ENCODE results near the gene TOMM34.

The TOMM34 gene

DNA sequence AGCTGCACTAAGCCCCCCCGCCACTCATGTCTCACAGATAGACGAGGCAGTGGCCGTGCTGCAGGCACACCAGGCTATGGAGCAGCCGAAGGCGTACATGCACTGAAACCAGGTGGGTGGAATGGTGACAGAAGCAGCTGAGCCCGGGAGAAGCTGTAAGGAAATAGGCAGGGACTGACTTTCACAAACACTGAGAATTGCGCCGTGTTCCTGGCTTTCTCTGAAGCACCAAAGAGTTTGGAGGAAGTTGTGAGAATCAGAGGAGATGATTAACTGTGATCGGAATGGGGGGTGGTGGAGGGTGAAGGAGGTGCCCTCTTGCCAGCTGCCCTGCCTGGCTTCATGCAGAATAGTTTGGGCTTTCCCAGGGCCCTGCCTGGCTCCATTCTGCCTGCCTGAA, 21.6 kb downstream of the TOMM34 start:
- TF ChIP-seq, protein P1, sequence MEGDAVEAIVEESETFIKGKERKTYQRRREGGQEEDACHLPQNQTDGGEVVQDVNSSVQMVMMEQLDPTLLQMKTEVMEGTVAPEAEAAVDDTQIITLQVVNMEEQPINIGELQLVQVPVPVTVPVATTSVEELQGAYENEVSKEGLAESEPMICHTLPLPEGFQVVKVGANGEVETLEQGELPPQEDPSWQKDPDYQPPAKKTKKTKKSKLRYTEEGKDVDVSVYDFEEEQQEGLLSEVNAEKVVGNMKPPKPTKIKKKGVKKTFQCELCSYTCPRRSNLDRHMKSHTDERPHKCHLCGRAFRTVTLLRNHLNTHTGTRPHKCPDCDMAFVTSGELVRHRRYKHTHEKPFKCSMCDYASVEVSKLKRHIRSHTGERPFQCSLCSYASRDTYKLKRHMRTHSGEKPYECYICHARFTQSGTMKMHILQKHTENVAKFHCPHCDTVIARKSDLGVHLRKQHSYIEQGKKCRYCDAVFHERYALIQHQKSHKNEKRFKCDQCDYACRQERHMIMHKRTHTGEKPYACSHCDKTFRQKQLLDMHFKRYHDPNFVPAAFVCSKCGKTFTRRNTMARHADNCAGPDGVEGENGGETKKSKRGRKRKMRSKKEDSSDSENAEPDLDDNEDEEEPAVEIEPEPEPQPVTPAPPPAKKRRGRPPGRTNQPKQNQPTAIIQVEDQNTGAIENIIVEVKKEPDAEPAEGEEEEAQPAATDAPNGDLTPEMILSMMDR (IDR thresholded peaks at IDR 0.05; ENCODE audit: control insufficient read depth, extremely low read depth, insufficient read depth) = no peak
- no peak for DNase-seq (ENCODE audit: low read depth)
- no peak overlapping the region for H3K4me3 ChIP-seq (ENCODE audit: low read depth, low read length)

DNA sequence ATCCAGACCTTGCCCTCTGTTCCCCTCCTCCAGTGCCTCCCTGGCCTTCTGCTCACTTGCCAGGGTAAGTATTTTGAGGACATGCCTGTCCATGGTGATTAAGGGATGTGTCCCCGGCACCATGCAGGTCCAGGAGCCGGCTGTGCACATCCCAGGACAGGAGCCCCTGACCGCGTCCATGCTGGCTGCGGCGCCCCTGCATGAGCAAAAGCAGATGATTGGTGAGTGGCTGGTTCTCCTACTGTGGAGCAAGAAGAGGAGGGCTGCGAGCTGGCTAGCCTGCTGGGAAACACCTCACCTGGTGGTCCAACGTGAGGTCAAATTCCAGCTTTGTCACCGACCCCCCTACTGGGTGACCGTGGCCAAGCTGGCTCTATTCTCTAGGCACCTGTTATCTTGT, 23.7 kb downstream of the TOMM34 start:
- no peak overlapping the region for H3K4me3 ChIP-seq (ENCODE audit: low read depth, low read length)
- no peak for DNase-seq (ENCODE audit: low read depth)
- TF ChIP-seq, protein P1 (IDR thresholded peaks at IDR 0.05; ENCODE audit: control insufficient read depth, extremely low read depth, insufficient read depth) = no peak

DNA sequence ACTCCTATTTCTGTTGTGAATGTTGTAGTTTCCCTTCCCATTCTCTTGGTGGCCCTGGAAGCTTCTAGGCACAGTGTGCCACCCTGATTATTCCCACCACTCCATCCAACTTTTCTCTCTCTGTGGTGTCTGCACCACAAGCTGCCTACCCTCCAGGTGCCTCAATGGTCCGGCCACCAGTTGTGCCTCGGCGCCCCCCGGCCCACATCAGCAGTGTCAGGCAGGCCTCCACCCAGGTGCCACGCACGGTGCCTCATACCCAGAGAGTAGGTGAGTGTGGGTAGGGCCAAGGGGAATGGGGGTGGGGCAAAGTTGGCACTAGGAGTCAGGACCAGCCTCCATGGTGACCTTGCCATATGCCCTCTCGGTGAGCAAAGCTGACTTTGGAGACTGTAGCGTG, 27.3 kb downstream of the TOMM34 start:
- H3K4me3 ChIP-seq (ENCODE audit: low read depth, low read length) = no peak overlapping the region
- DNase-seq (ENCODE audit: low read depth) = no peak
- TF ChIP-seq, protein P1 (IDR thresholded peaks at IDR 0.05; ENCODE audit: control insufficient read depth, extremely low read depth, insufficient read depth) = no peak

DNA sequence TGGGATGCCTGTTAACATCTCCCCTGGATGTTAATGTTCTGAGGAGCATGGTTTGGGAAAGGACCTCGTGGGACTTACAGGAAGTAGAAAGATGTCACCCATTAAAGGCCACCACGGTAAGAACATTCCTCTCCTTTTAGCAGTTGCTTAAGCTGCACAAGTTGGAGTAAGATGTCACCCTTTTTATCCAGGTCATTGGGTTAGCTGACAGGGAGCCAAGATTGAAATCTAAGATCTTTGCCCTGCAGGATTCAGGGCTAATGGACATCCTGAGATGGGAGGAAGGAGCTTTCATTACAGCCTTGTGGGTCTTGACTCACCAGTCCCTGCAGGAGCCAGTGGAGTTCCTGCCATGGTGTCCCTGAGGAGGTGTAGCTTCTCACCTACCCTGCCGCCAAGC, 28.3 kb downstream of the TOMM34 start:
- no peak for DNase-seq (ENCODE audit: low read depth)
- no peak overlapping the region for H3K4me3 ChIP-seq (ENCODE audit: low read depth, low read length)
- TF ChIP-seq, protein P1 (IDR thresholded peaks at IDR 0.05; ENCODE audit: control insufficient read depth, extremely low read depth, insufficient read depth) = no peak

DNA sequence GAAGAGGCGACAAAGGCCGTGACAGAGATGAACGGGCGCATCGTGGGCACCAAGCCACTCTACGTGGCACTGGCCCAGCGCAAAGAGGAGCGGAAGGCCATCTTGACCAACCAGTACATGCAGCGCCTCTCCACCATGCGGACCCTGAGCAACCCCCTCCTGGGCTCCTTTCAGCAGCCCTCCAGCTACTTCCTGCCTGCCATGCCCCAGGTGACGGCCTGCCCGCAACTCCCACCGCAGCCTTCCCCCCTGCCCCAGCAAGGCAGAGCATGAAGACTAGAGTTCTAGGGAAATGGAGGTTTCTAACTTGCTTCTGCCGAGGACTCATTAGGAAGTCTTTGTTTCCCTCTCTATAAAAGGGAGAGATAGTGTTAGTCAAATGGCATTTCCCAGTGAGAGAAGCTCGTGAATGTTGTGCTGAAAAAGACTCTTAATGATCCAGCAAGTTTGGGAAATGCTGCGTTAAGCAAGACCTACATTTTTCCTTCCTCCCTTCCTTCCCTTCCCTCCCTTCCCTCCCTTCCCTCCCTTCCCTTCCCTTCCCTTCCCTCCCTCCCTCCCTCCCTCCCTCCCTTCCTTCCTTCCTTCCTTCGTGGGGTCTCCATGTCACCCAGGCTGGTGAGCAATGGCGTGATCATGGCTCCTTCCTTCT, 29.6 kb downstream of the TOMM34 start:
- TF ChIP-seq, protein P1 (IDR thresholded peaks at IDR 0.05; ENCODE audit: control insufficient read depth, extremely low read depth, insufficient read depth) = no peak
- DNase-seq (ENCODE audit: low read depth) = no peak
- H3K4me3 ChIP-seq (ENCODE audit: low read depth, low read length) = no peak overlapping the region

DNA sequence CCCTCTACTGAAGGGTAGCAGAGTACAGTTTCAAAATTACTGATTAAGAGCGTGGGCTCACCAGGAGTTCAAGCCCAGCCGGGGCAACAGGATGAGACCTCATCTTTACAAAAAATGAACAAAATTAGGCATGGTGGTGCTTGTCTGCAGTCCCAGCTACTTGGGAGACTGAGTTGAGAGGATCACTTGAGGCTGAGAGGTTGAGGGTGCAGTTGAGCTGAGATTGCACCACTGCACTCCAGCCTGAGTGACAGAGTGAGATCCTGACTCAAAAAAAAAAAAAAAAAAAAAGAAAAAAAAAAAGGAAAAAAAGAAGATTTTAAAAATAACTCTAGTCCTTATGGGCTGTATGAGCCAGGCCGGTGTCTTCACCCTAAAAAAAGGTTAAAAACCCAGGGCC, 31.6 kb downstream of the TOMM34 start:
- no peak overlapping the region for H3K4me3 ChIP-seq (ENCODE audit: low read depth, low read length)
- no peak for DNase-seq (ENCODE audit: low read depth)
- TF ChIP-seq, protein P1 (IDR thresholded peaks at IDR 0.05; ENCODE audit: control insufficient read depth, extremely low read depth, insufficient read depth) = no peak

DNA sequence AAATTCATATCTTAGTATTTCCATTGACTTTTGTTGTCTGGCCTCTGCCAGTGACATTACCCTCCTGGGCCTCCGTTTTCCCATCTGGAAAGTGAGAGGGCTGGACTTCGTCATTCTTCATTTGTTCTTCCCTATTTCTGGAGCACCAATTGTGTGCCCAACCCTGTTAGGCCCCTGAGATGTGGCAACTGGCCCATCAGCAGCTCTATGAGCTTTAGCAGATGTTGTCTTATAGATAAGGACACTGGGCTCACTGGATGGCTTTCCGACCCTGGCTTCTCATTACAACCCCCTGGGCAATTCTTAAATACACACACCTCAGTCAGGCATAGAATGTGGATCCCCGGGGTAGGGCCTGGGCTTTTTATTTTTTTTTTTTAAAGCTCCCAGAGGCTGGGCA, 35.7 kb downstream of the TOMM34 start:
- no peak for DNase-seq (ENCODE audit: low read depth)
- TF ChIP-seq, protein P1 (IDR thresholded peaks at IDR 0.05; ENCODE audit: control insufficient read depth, extremely low read depth, insufficient read depth) = no peak
- H3K4me3 ChIP-seq (ENCODE audit: low read depth, low read length) = no peak overlapping the region

Measured in LNCaP clone FGC (cell line).